ENCODE data around the gene TEX11.
"Not testable (repeated sequence)": the region's sequence is repeated elsewhere in the genome, so short reads cannot be mapped to it uniquely, and the experiment has no call there.

- TF ChIP-seq EZH2 (IDR thresholded peaks at IDR 0.05; ENCODE audit: borderline replicate concordance, control insufficient read depth, low read depth, low read length); SIN3A (IDR thresholded peaks at IDR 0.05; ENCODE audit: low read depth, low read length): not testable (repeated sequence)
- TF ChIP-seq, protein P1, sequence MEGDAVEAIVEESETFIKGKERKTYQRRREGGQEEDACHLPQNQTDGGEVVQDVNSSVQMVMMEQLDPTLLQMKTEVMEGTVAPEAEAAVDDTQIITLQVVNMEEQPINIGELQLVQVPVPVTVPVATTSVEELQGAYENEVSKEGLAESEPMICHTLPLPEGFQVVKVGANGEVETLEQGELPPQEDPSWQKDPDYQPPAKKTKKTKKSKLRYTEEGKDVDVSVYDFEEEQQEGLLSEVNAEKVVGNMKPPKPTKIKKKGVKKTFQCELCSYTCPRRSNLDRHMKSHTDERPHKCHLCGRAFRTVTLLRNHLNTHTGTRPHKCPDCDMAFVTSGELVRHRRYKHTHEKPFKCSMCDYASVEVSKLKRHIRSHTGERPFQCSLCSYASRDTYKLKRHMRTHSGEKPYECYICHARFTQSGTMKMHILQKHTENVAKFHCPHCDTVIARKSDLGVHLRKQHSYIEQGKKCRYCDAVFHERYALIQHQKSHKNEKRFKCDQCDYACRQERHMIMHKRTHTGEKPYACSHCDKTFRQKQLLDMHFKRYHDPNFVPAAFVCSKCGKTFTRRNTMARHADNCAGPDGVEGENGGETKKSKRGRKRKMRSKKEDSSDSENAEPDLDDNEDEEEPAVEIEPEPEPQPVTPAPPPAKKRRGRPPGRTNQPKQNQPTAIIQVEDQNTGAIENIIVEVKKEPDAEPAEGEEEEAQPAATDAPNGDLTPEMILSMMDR (IDR thresholded peaks at IDR 0.05 in 2 of 3, conservative IDR thresholded peaks at IDR 0.05 in 1 of 3; ENCODE audit: control insufficient read depth in 2 of 3, extremely low read depth in 1 of 3, insufficient read depth in 1 of 3, low read depth in 3 of 3, low read length in 3 of 3), result not testable (repeated sequence)
- TF ChIP-seq, protein P2, sequence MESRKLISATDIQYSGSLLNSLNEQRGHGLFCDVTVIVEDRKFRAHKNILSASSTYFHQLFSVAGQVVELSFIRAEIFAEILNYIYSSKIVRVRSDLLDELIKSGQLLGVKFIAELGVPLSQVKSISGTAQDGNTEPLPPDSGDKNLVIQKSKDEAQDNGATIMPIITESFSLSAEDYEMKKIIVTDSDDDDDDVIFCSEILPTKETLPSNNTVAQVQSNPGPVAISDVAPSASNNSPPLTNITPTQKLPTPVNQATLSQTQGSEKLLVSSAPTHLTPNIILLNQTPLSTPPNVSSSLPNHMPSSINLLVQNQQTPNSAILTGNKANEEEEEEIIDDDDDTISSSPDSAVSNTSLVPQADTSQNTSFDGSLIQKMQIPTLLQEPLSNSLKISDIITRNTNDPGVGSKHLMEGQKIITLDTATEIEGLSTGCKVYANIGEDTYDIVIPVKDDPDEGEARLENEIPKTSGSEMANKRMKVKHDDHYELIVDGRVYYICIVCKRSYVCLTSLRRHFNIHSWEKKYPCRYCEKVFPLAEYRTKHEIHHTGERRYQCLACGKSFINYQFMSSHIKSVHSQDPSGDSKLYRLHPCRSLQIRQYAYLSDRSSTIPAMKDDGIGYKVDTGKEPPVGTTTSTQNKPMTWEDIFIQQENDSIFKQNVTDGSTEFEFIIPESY (IDR thresholded peaks at IDR 0.05), result not testable (repeated sequence)
Measured at GRCh38 chrX:70515692-70516091, 392.8 kb downstream of the TEX11 start.

Measured in GM12878 (cell line).